HEK293T (cell line): ENCODE results near the gene MOB1A.

Experiments used
- HDGF ChIP-seq: fragments of 450-650 bp; IDR thresholded peaks from 2 replicates; pipeline ENCODE4 v1.6.1; 2017; ENCODE audit warnings: antibody characterized with exemption, borderline replicate concordance
- NFRKB ChIP-seq: fragments of 450-650 bp; IDR thresholded peaks from 2 replicates; pipeline ENCODE4 v1.6.1; 2016; ENCODE audit warnings: mild to moderate bottlenecking, moderate library complexity
- SP1 ChIP-seq: fragments of 450-650 bp; IDR thresholded peaks from 2 replicates; pipeline ENCODE4 v1.6.1; 2017
- ZNF384 ChIP-seq: fragments of 450-650 bp; IDR thresholded peaks from 2 replicates; pipeline ENCODE4 v1.6.1; 2016

- TF ChIP-seq ZNF384 (no peak), NFRKB (no peak), HDGF (no peak), SP1 (no peak)
Observed at GRCh38 chr2:74205596-74205995, 26.9 kb upstream of the MOB1A start.
